RWPE2 (cell line): Measurements from ENCODE around the gene TIAL1.
A peak's percentile ranks its signal among the peaks of the same experiment; 100 is the strongest.

Experiments used
- ATAC-seq: fragments of 200-7000 bp; cut with Tn5 transposase; 3 replicates; pipeline ENCODE4 v1.9.1; 2021; ENCODE audit warnings: low read depth
- DNase-seq: peaks from one replicate; pipeline ENCODE4 v3.0.0-alpha.2; 2020; ENCODE audit warnings: low spot score
- H3K27ac ChIP-seq: fragments of 450-650 bp; 2 replicates; pipeline ENCODE4 v1.5.1; 2017; ENCODE audit warnings: mild to moderate bottlenecking; ENCODE audit not compliant: poor library complexity, severe bottlenecking
- H3K27me3 ChIP-seq: fragments of 250-450 bp; sonication (Bioruptor Pico); 2 replicates; pipeline ENCODE4 v1.5.1; 2021; ENCODE audit warnings: mild to moderate bottlenecking, moderate library complexity; ENCODE audit not compliant: insufficient read depth, poor library complexity, severe bottlenecking
- H3K36me3 ChIP-seq: fragments of 250-450 bp; sonication (Bioruptor Pico); 2 replicates; pipeline ENCODE4 v1.5.1; 2020; ENCODE audit warnings: low read depth, mild to moderate bottlenecking, moderate library complexity
- H3K4me1 ChIP-seq: fragments of 250-450 bp; sonication (Bioruptor Pico); 2 replicates; pipeline ENCODE4 v1.5.1; 2021; ENCODE audit warnings: mild to moderate bottlenecking, moderate library complexity; ENCODE audit not compliant: insufficient read depth, poor library complexity, severe bottlenecking
- H3K4me3 ChIP-seq: fragments of 250-450 bp; sonication (Bioruptor Pico); 2 replicates; pipeline ENCODE4 v1.5.1; 2021; ENCODE audit warnings: mild to moderate bottlenecking, moderate library complexity; ENCODE audit not compliant: severe bottlenecking
- H3K9me3 ChIP-seq: fragments of 250-450 bp; sonication (Bioruptor Pico); 2 replicates; pipeline ENCODE4 v1.5.1; 2021; ENCODE audit warnings: mild to moderate bottlenecking, moderate library complexity; ENCODE audit not compliant: severe bottlenecking
- TF ChIP-seq, protein P1 (sequence below): fragments of 450-650 bp; IDR thresholded peaks from one replicate; pipeline ENCODE4 v1.5.1; 2017; ENCODE audit warnings: mild to moderate bottlenecking, moderate library complexity; ENCODE audit not compliant: poor library complexity, severe bottlenecking

TIAL1 gene

DNA sequence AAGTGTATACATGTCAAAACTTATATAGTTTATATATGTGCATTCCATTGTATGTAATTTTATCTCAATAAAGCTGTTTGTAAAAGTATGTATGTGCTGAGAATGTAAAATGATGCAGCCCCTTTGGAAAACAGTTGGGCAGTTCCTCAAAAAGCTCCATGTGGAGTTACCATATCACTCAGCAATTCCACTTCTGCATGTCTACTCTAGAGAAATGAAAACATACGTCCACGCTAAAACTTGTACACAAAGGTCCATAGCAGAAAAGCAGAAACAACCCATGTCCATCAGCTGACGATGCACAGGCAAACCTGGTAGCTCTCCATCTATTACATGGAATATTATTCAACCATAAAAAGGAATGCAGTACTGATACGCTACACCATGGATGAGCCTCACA lies 45.9 kb downstream of the TIAL1 start:
- Histone ChIP-seq H3K9me3 (no peaks in the 10 kb centered on the region), H3K36me3 (no peaks in the 10 kb centered on the region), H3K4me3 (no peak overlapping the region), H3K4me1 (peaks cover 15% of the 10 kb centered on the region), H3K27ac (no peak overlapping the region), H3K27me3 (no peaks in the 10 kb centered on the region)
- no peak for DNase-seq
- TF ChIP-seq, protein P1, sequence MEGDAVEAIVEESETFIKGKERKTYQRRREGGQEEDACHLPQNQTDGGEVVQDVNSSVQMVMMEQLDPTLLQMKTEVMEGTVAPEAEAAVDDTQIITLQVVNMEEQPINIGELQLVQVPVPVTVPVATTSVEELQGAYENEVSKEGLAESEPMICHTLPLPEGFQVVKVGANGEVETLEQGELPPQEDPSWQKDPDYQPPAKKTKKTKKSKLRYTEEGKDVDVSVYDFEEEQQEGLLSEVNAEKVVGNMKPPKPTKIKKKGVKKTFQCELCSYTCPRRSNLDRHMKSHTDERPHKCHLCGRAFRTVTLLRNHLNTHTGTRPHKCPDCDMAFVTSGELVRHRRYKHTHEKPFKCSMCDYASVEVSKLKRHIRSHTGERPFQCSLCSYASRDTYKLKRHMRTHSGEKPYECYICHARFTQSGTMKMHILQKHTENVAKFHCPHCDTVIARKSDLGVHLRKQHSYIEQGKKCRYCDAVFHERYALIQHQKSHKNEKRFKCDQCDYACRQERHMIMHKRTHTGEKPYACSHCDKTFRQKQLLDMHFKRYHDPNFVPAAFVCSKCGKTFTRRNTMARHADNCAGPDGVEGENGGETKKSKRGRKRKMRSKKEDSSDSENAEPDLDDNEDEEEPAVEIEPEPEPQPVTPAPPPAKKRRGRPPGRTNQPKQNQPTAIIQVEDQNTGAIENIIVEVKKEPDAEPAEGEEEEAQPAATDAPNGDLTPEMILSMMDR = no peak
- ATAC-seq = no peak

DNA sequence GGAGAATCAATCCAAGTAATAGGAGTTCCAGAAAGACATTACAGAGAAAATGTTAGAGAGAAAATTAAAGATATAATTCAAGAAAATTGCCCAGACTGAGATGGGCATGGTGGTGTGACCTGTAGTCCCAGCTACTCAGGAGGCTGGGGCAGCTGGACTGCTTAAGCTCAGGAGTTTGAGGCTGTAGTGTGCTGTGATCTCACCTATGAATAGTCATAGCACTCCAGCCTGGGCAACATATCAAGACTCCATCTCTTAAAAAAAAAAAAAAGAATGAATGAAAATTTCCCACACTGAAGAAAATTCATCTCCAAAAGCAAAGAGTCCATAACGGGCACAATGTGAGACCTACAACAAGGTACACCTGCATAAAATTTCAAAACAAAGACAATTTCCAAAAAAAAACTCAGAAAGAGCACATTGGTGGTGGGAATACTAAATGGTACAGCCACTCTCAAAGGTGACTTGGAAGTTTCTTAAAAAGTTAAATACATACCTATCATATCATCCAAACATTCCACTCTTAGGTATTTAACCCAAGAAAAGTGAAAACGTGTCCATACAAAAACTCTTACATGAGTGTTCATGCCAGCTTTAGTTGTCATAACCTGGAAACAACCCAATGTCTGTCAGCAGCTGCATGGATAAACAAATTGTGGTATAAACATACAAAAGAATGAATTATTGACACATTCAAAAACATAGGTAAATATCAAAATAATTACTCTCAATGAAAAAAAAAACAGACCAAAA lies 47.3 kb downstream of the TIAL1 start:
- H3K36me3 ChIP-seq = no peaks in the 10 kb centered on the region
- H3K27ac ChIP-seq = peak overlapping the region; percentile 55
- DNase-seq (no peak), ATAC-seq (peak; percentile 88)
- no peaks in the 10 kb centered on the region for H3K27me3 ChIP-seq
- peaks cover 15% of the 10 kb centered on the region for H3K4me1 ChIP-seq
- TF ChIP-seq, protein P1 = no peak
- H3K4me3 ChIP-seq = no peak overlapping the region
- H3K9me3 ChIP-seq = no peaks in the 10 kb centered on the region

DNA sequence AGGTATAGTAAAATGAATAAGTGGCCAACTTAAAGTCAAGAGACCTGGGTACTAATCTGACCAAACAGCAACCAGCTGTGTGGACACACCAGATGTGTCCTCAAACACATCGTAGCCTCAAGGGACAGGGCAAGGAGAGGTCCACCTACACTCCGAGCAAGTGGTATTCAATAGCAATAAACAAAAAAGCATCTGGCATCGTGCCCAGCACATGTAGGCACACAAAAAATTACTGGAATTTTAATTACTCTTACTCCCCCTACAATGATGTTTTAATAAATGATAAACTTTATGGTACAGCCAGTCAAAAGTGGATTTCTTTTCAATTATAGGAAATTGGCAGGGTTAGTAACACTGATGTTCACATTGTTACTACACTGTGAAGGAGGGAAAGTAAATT lies 50.8 kb downstream of the TIAL1 start:
- H3K4me1 ChIP-seq = peaks cover 19% of the 10 kb centered on the region
- DNase-seq (no peak), ATAC-seq (no peak)
- no peaks in the 10 kb centered on the region for H3K36me3 ChIP-seq
- H3K27me3 ChIP-seq = no peaks in the 10 kb centered on the region
- TF ChIP-seq, protein P1 = no peak
- H3K9me3 ChIP-seq = no peaks in the 10 kb centered on the region
- H3K4me3 ChIP-seq = no peak overlapping the region
- no peak overlapping the region for H3K27ac ChIP-seq

DNA sequence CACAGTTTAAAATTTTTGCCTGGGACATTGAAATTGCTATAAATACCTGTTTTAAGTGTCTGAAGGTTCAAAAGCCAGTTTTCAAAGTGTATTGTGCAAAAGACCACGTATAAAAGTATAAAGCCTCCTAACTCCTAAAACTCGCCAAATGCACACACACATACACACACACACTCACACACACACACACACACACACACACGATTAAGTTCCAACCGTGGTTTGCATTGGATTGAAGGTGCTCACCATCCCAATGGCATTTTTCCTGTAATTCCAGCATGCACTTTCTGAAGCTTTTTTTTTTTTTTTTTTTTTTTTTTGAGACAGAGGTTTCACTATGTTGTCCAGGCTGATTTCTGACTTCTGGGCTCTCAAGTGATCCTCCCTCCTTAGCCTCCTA lies 51.5 kb downstream of the TIAL1 start:
- ATAC-seq (no peak), DNase-seq (no peak)
- TF ChIP-seq, protein P1 = no peak
- H3K4me1 ChIP-seq = peaks cover 19% of the 10 kb centered on the region
- no peaks in the 10 kb centered on the region for H3K27me3 ChIP-seq
- no peak overlapping the region for H3K27ac ChIP-seq
- no peak overlapping the region for H3K4me3 ChIP-seq
- no peaks in the 10 kb centered on the region for H3K36me3 ChIP-seq
- H3K9me3 ChIP-seq = no peaks in the 10 kb centered on the region
